H1 (cell line): ENCODE results near the gene GALC. TPM values are rescaled to one million over a fixed set of nuclear protein-coding genes. Genes with fewer than 3 reads are reported as not detected.

Experiments used
- CTCF ChIA-PET: fragments of 300-600 bp; sonication (Branson Sonifier 250); formaldehyde crosslinking; loops from one replicate; lab custom pipeline; 2021; ENCODE audit not compliant: partially characterized antibody; lab: Charles Lee
- POLR2A ChIA-PET: fragments of 300-600 bp; sonication (Branson Sonifier 250); formaldehyde crosslinking; loops from one replicate; lab custom pipeline; 2021; ENCODE audit warnings: inconsistent platforms; ENCODE audit not compliant: partially characterized antibody; lab: Charles Lee
- DNase-seq, 2 experiments: peaks; one replicate each; pipeline versions ENCODE4 v3.0.0 to v3.0.0-alpha.2; 2010 to 2022; ENCODE audit warnings: low spot score in 2 of 2, low read depth in 1 of 2, mixed read lengths in 1 of 2
- FAIRE-seq: peaks from 2 replicates; lab custom pipeline; 2011; peaks lifted over from hg19 to GRCh38; lab: Jason Lieb, UNC
- H2AFZ ChIP-seq: 2 replicates; pipeline ENCODE4 v1.8.1; 2012; ENCODE audit warnings: low read length, inconsistent platforms
- H2AK5ac ChIP-seq: 2 replicates; pipeline ENCODE4 v1.6.1; 2013; ENCODE audit warnings: low read depth, low read length
- H2BK120ac ChIP-seq: replicated peaks from 2 replicates; pipeline ENCODE3; 2013; ENCODE audit warnings: low read depth, low read length, inconsistent platforms
- H2BK12ac ChIP-seq: 2 replicates; pipeline ENCODE4 v1.6.1; 2013; ENCODE audit warnings: low read depth, low read length
- H2BK15ac ChIP-seq: 2 replicates; pipeline ENCODE4 v1.6.1; 2013; ENCODE audit warnings: low read length
- H2BK20ac ChIP-seq: 2 replicates; pipeline ENCODE4 v1.6.1; 2013; ENCODE audit warnings: low read length
- H2BK5ac ChIP-seq: 2 replicates; pipeline ENCODE4 v1.6.1; 2013; ENCODE audit warnings: low read depth, low read length
- H3K14ac ChIP-seq: 2 replicates; pipeline ENCODE4 v1.6.1; 2013; ENCODE audit warnings: inconsistent platforms; ENCODE audit not compliant: insufficient read length
- H3K18ac ChIP-seq: 2 replicates; pipeline ENCODE4 v1.6.1; 2013; ENCODE audit warnings: low read length; ENCODE audit errors: extremely low read depth
- H3K23ac ChIP-seq: 2 replicates; pipeline ENCODE4 v1.6.1; 2013; ENCODE audit warnings: inconsistent platforms; ENCODE audit not compliant: insufficient read length
- H3K23me2 ChIP-seq: 2 replicates; pipeline ENCODE4 v1.6.1; 2013; ENCODE audit warnings: low read depth, low read length
- H3K27ac ChIP-seq: 2 replicates; pipeline ENCODE4 v1.6.1; 2011; ENCODE audit warnings: low read depth, low read length, inconsistent platforms
- H3K27me3 ChIP-seq, 4 experiments: replicated peaks in 1 of 4; 1 replicate in 1 of 4; 2 replicates in 3 of 4; pipeline versions ENCODE4 v1.6.1 to v1.8.1; 2011 to 2013; ENCODE audit warnings: low read length in 3 of 4, mild to moderate bottlenecking in 3 of 4, inconsistent platforms in 2 of 4, mixed read lengths in 2 of 4, moderate library complexity in 1 of 4; ENCODE audit not compliant: control insufficient read depth in 3 of 4, insufficient read depth in 3 of 4; ENCODE audit errors: extremely low read depth in 1 of 4
- H3K36me3 ChIP-seq, 4 experiments: 2 replicates each; pipeline versions ENCODE4 v1.6.1 to v1.8.1; 2011 to 2013; ENCODE audit warnings: mild to moderate bottlenecking in 4 of 4, low read length in 3 of 4, moderate library complexity in 2 of 4, control low read depth in 1 of 4, inconsistent platforms in 1 of 4; ENCODE audit not compliant: insufficient read depth in 4 of 4, control insufficient read depth in 2 of 4
- H3K4ac ChIP-seq: replicated peaks from 2 replicates; pipeline ENCODE3; 2013; ENCODE audit warnings: low read length, low read depth, mixed read lengths, inconsistent platforms; ENCODE audit not compliant: insufficient read length
- H3K4me1 ChIP-seq, 4 experiments: replicated peaks in 1 of 4; 1 replicate in 1 of 4; 2 replicates in 3 of 4; pipeline versions ENCODE4 v1.6.1 to v1.8.1; 2011 to 2013; ENCODE audit warnings: low read length in 3 of 4, inconsistent platforms in 2 of 4, mixed read lengths in 1 of 4; ENCODE audit not compliant: insufficient read depth in 4 of 4, control insufficient read depth in 3 of 4
- H3K4me2 ChIP-seq, 2 experiments: 2 replicates each; pipeline versions ENCODE4 v1.6.1 to v1.8.1; 2011 to 2013; ENCODE audit warnings: low read depth in 2 of 2, low read length in 2 of 2, control low read depth in 1 of 2, inconsistent platforms in 1 of 2, mild to moderate bottlenecking in 1 of 2; ENCODE audit not compliant: insufficient read depth in 1 of 2
- H3K4me3 ChIP-seq, 4 experiments: fragments of 200-600, 300-600 bp in 1 of 4; sonication (generic), shearing (Covaris generic), sonication (Bioruptor Twin) in 1 of 4; 2 replicates each; pipeline versions ENCODE4 v1.5.1 to v1.8.1; 2011 to 2016; ENCODE audit warnings: low read length in 4 of 4, low read depth in 3 of 4, control low read depth in 2 of 4, inconsistent platforms in 2 of 4, mild to moderate bottlenecking in 2 of 4, mixed read lengths in 1 of 4, moderate library complexity in 1 of 4; ENCODE audit not compliant: insufficient read depth in 2 of 4; ENCODE audit errors: extremely low read depth in 1 of 4
- H3K56ac ChIP-seq: replicated peaks from 2 replicates; pipeline ENCODE3; 2013; ENCODE audit warnings: low read depth, mild to moderate bottlenecking, mixed read lengths, low read length, inconsistent platforms; ENCODE audit not compliant: insufficient read length
- H3K79me1 ChIP-seq: 2 replicates; pipeline ENCODE4 v1.6.1; 2013; ENCODE audit warnings: low read depth, low read length, control low read depth
- H3K79me2 ChIP-seq, 2 experiments: 2 replicates each; pipeline versions ENCODE4 v1.6.1 to v1.8.1; 2012 to 2013; ENCODE audit warnings: low read length in 2 of 2, mild to moderate bottlenecking in 2 of 2, inconsistent platforms in 1 of 2; ENCODE audit not compliant: insufficient read depth in 2 of 2, control insufficient read depth in 1 of 2
- H3K9ac ChIP-seq, 4 experiments: replicated peaks in 1 of 4; 1 replicate in 1 of 4; 2 replicates in 3 of 4; pipeline versions ENCODE4 v1.6.1 to v1.8.1; 2011 to 2013; ENCODE audit warnings: low read depth in 3 of 4, low read length in 3 of 4, control low read depth in 2 of 4, mild to moderate bottlenecking in 2 of 4, moderate library complexity in 2 of 4, inconsistent platforms in 1 of 4; ENCODE audit errors: extremely low read depth in 1 of 4
- H3K9me3 ChIP-seq, 2 experiments: 2 replicates each; pipeline versions ENCODE4 v1.6.1 to v1.8.1; 2012 to 2013; ENCODE audit warnings: mild to moderate bottlenecking in 2 of 2, moderate library complexity in 2 of 2, control low read depth in 1 of 2, inconsistent platforms in 1 of 2, low read depth in 1 of 2, low read length in 1 of 2, mixed read lengths in 1 of 2; ENCODE audit not compliant: insufficient read depth in 2 of 2
- H4K20me1 ChIP-seq, 2 experiments: replicated peaks in 1 of 2; 2 replicates each; pipeline versions ENCODE3 to v1.8.1; 2011 to 2013; ENCODE audit warnings: inconsistent platforms in 2 of 2, low read length in 2 of 2, mild to moderate bottlenecking in 1 of 2; ENCODE audit not compliant: insufficient read depth in 2 of 2, control insufficient read depth in 1 of 2
- H4K5ac ChIP-seq: 2 replicates; pipeline ENCODE4 v1.6.1; 2013; ENCODE audit warnings: low read length, low read depth, mixed read lengths, inconsistent platforms; ENCODE audit not compliant: insufficient read length
- H4K8ac ChIP-seq: 2 replicates; pipeline ENCODE4 v1.8.0; 2013; ENCODE audit warnings: mild to moderate bottlenecking, moderate library complexity, low read length, inconsistent platforms; ENCODE audit not compliant: insufficient read depth; ENCODE audit errors: extremely low read depth
- H4K91ac ChIP-seq: replicated peaks from 2 replicates; pipeline ENCODE3; 2013; ENCODE audit warnings: low read length, mixed read lengths, inconsistent platforms; ENCODE audit not compliant: insufficient read length
- BACH1 ChIP-seq: IDR thresholded peaks from 2 replicates; pipeline ENCODE4 v1.6.1; 2012; ENCODE audit warnings: low read length, improper control_type of control experiment
- WGBS, 2 experiments: shearing (Covaris generic) in 1 of 2; methylation state at CpG; one replicate each; pipeline versions ENCODE4 v1.1.6 to v1.1.7; 2013 to 2015; ENCODE audit warnings: low lambda C conversion rate in 2 of 2, mixed read lengths in 2 of 2, inconsistent platforms in 1 of 2, low coverage in 1 of 2, missing lambda C conversion rate in 1 of 2; ENCODE audit not compliant: insufficient replicate concordance in 2 of 2, insufficient coverage in 1 of 2, insufficient read length in 1 of 2; ENCODE audit errors: extremely low coverage in 1 of 2, missing lambda C conversion rate in 1 of 2; 5-methylcytosine and 5-hydroxymethylcytosine counted together
- polyA plus RNA-seq, 7 experiments: library from polyadenylated mRNA; depleted of rRNA in 3 of 7; stranded (reverse) in 5 of 7; unstranded in 2 of 7; fragments of >200 nt in 5 of 7; fragments of 200-250 nt in 2 of 7; gene quantifications; 1 replicate in 5 of 7; 2 replicates in 1 of 7; 4 replicates in 1 of 7; pipeline versions ENCODE4 v1.2.1 to v1.2.3, GENCODE V29; 2011 to 2013; ENCODE audit warnings: missing spikeins in 2 of 7, mixed read lengths in 2 of 7
- total RNA-seq: library from RNA; stranded (reverse); fragmentation: NEBNext Ultra II Directional; extraction: Animal tissue kit (Norgen Biotek cat#: 25700); gene quantifications from 2 replicates; pipeline ENCODE4 v1.2.1, GENCODE V29; 2021
- TF ChIP-seq, protein P1 (sequence below), 3 experiments: IDR thresholded peaks; 1 replicate in 2 of 3; 2 replicates in 1 of 3; pipeline versions ENCODE4 v1.5.1 to v1.6.1; 2011; ENCODE audit warnings: low read length in 3 of 3, mild to moderate bottlenecking in 3 of 3, inconsistent platforms in 2 of 3, low read depth in 1 of 3, moderate library complexity in 1 of 3; ENCODE audit not compliant: insufficient read depth in 1 of 3; ENCODE audit errors: control extremely low read depth in 1 of 3

The GALC gene
- total and polyA plus RNA-seq, 2 of the 8 experiments (the other 6 are each of a cell fraction or from before 2014, with no cell fraction given) = 6.1 to 12.3 TPM

DNA sequence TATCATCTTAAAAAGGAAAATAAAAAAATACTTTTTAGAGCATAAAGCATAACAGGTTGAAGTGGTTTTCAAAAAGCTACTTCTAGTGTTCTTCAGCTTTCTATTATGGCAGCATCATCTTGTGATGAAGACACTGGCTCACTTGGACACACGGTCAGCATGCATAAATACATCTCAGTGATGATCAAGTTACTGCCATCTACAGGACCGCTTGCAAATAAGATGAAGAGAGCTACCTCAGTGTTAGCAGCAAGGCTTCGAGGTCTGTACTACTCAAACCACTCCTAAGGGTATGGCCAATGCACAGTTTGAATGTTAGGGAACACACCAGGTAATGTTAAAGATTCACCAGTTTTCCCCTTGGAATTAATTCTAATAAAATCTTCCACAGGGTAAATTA, 58.8 kb downstream of the GALC start:
- Histone ChIP-seq H3K56ac (no peak overlapping the region), H2BK12ac (no peak overlapping the region), H3K23me2 (no peaks in the 10 kb centered on the region), H3K4me1 (no peaks in the 10 kb centered on the region), H3K4me2 (no peak overlapping the region), H2AFZ (no peak overlapping the region), H2BK5ac (no peak overlapping the region), H3K23ac (no peak overlapping the region), H3K27ac (no peak overlapping the region), H3K9ac (no peak overlapping the region), H4K5ac (no peak overlapping the region), H3K9me3 (no peaks in the 10 kb centered on the region), H4K20me1 (no peaks in the 10 kb centered on the region), H3K79me1 (no peaks in the 10 kb centered on the region), H3K4ac (no peak overlapping the region), H3K18ac (no peak overlapping the region), H4K91ac (no peak overlapping the region), H3K27me3 (no peaks in the 10 kb centered on the region), H2BK15ac (no peak overlapping the region), H3K4me3 (no peak overlapping the region)
- WGBS, 2 experiments = 92% methylated on average over 3 of the region's 3 CpGs; no CpG with 5 or more reads in 1 of the 2 experiments
- POLR2A ChIA-PET = no interaction called here
- CTCF ChIA-PET = interaction anchor here (0.6 to 6.8 kb wide), 6 partner anchors 12 to 839 kb away, joined by 3 to 49 read pairs (median 4); no protein-coding TSS in a partner anchor
- no peak for DNase-seq
- TF ChIP-seq, protein P1, sequence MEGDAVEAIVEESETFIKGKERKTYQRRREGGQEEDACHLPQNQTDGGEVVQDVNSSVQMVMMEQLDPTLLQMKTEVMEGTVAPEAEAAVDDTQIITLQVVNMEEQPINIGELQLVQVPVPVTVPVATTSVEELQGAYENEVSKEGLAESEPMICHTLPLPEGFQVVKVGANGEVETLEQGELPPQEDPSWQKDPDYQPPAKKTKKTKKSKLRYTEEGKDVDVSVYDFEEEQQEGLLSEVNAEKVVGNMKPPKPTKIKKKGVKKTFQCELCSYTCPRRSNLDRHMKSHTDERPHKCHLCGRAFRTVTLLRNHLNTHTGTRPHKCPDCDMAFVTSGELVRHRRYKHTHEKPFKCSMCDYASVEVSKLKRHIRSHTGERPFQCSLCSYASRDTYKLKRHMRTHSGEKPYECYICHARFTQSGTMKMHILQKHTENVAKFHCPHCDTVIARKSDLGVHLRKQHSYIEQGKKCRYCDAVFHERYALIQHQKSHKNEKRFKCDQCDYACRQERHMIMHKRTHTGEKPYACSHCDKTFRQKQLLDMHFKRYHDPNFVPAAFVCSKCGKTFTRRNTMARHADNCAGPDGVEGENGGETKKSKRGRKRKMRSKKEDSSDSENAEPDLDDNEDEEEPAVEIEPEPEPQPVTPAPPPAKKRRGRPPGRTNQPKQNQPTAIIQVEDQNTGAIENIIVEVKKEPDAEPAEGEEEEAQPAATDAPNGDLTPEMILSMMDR (IDR thresholded peaks at IDR 0.05; ENCODE audit: control extremely low read depth in 1 of 3, insufficient read depth in 1 of 3, low read depth in 1 of 3, low read length in 3 of 3) = peak in 2 of 3 experiments; percentile 5 to 7; a peak in 1 of 4 replicates
- no peak for TF ChIP-seq BACH1
- TF ChIP-seq, all 59 proteins: peak for 1
- Histone ChIP-seq H3K79me2 (no peaks in the 10 kb centered on the region), H2BK120ac (no peak overlapping the region), H2BK20ac (no peak overlapping the region), H4K8ac (no peak overlapping the region), H2AK5ac (no peak overlapping the region), H3K14ac (no peak overlapping the region), H3K36me3 (no peaks in the 10 kb centered on the region)
- FAIRE-seq = no peak
